H9 (cell line): ENCODE data around the gene PRKAG2. TPM values are rescaled to one million over a fixed set of nuclear protein-coding genes. Genes with fewer than 3 reads are reported as not detected.

Source experiments
- DNase-seq: peaks from one replicate; pipeline ENCODE4 v3.0.0-alpha.2; 2017
- H2AFZ ChIP-seq: one replicate; pipeline ENCODE4 v1.6.1; 2013; ENCODE audit warnings: mild to moderate bottlenecking, low read length, control low read depth, moderate library complexity
- H2AK5ac ChIP-seq: 2 replicates; pipeline ENCODE4 v1.6.1; 2013; ENCODE audit warnings: low read length, control low read depth, mixed read lengths; ENCODE audit not compliant: insufficient read length
- H2BK120ac ChIP-seq: one replicate; pipeline ENCODE4 v1.6.1; 2013; ENCODE audit warnings: low read depth, mild to moderate bottlenecking, low read length, control low read depth, inconsistent platforms; ENCODE audit not compliant: poor library complexity, severe bottlenecking
- H2BK12ac ChIP-seq: 2 replicates; pipeline ENCODE4 v1.6.1; 2013; ENCODE audit warnings: low read length, control low read depth, mixed read lengths, low read depth; ENCODE audit not compliant: insufficient read length
- H2BK15ac ChIP-seq: 2 replicates; pipeline ENCODE4 v1.6.1; 2013; ENCODE audit warnings: low read depth, low read length, control low read depth
- H2BK20ac ChIP-seq: one replicate; pipeline ENCODE4 v1.6.1; 2013; ENCODE audit warnings: low read depth, mild to moderate bottlenecking, low read length, control low read depth, inconsistent platforms; ENCODE audit not compliant: poor library complexity, severe bottlenecking
- H2BK5ac ChIP-seq: 2 replicates; pipeline ENCODE4 v1.6.1; 2013; ENCODE audit warnings: low read length, control low read depth, mixed read lengths; ENCODE audit not compliant: insufficient read length
- H3K14ac ChIP-seq: 2 replicates; pipeline ENCODE4 v1.6.1; 2013; ENCODE audit warnings: low read length, control low read depth; ENCODE audit not compliant: insufficient read depth
- H3K18ac ChIP-seq: 2 replicates; pipeline ENCODE4 v1.6.1; 2013; ENCODE audit warnings: low read depth, mild to moderate bottlenecking, mixed read lengths, low read length, control low read depth; ENCODE audit not compliant: insufficient read length
- H3K23ac ChIP-seq: 2 replicates; pipeline ENCODE4 v1.6.1; 2013; ENCODE audit warnings: low read length, control low read depth, mixed read lengths, low read depth; ENCODE audit not compliant: insufficient read length
- H3K23me2 ChIP-seq: 2 replicates; pipeline ENCODE4 v1.6.1; 2013; ENCODE audit warnings: low read depth, mild to moderate bottlenecking, mixed read lengths, low read length, control low read depth; ENCODE audit not compliant: insufficient read length, poor library complexity, severe bottlenecking
- H3K27ac ChIP-seq: 2 replicates; pipeline ENCODE4 v1.5.1; 2013; ENCODE audit warnings: low read length, control low read depth, mixed read lengths, low read depth; ENCODE audit not compliant: insufficient read length
- H3K27me3 ChIP-seq: 2 replicates; pipeline ENCODE4 v1.6.1; 2013; ENCODE audit warnings: low read length, control low read depth, inconsistent platforms; ENCODE audit not compliant: insufficient read depth
- H3K4ac ChIP-seq: 2 replicates; pipeline ENCODE4 v1.6.1; 2013; ENCODE audit warnings: low read depth, mild to moderate bottlenecking, control low read depth, inconsistent platforms, low read length, moderate library complexity
- H3K4me1 ChIP-seq: 2 replicates; pipeline ENCODE4 v1.6.1; 2013; ENCODE audit warnings: low read length, control low read depth, inconsistent platforms; ENCODE audit not compliant: insufficient read depth
- H3K4me2 ChIP-seq: 2 replicates; pipeline ENCODE4 v1.6.1; 2013; ENCODE audit warnings: low read length, control low read depth, mixed read lengths; ENCODE audit not compliant: insufficient read length, insufficient read depth
- H3K56ac ChIP-seq: 2 replicates; pipeline ENCODE4 v1.6.1; 2013; ENCODE audit warnings: low read depth, mild to moderate bottlenecking, mixed read lengths, low read length, control low read depth; ENCODE audit not compliant: insufficient read length
- H3K79me1 ChIP-seq: 2 replicates; pipeline ENCODE4 v1.6.1; 2013; ENCODE audit warnings: low read depth, mild to moderate bottlenecking, moderate library complexity, low read length, control low read depth, inconsistent platforms; ENCODE audit not compliant: insufficient read depth, poor library complexity, severe bottlenecking
- H3K79me2 ChIP-seq: 2 replicates; pipeline ENCODE4 v1.6.1; 2013; ENCODE audit warnings: low read length, control low read depth, inconsistent platforms; ENCODE audit not compliant: insufficient read depth
- H3K9ac ChIP-seq: 2 replicates; pipeline ENCODE4 v1.6.1; 2013; ENCODE audit warnings: low read length, control low read depth, mixed read lengths; ENCODE audit not compliant: insufficient read length; ENCODE audit errors: extremely low read depth
- H3K9me3 ChIP-seq: one replicate; pipeline ENCODE4 v1.6.1; 2013; ENCODE audit warnings: low read depth, low read length, inconsistent platforms; ENCODE audit not compliant: control insufficient read depth
- H3T11ph ChIP-seq: one replicate; pipeline ENCODE4 v1.6.1; 2013; ENCODE audit warnings: mild to moderate bottlenecking, low read length, control low read depth, inconsistent platforms
- H4K20me1 ChIP-seq: one replicate; pipeline ENCODE4 v1.6.1; 2013; ENCODE audit not compliant: control insufficient read depth, insufficient read length, insufficient read depth
- H4K5ac ChIP-seq: 2 replicates; pipeline ENCODE4 v1.6.1; 2013; ENCODE audit warnings: low read depth, mild to moderate bottlenecking, mixed read lengths, low read length, control low read depth; ENCODE audit not compliant: insufficient read length
- H4K8ac ChIP-seq: replicated peaks from 2 replicates; pipeline ENCODE4 v1.6.1; 2013; ENCODE audit warnings: low read length, control low read depth, mixed read lengths, low read depth; ENCODE audit not compliant: insufficient read length
- H4K91ac ChIP-seq: 2 replicates; pipeline ENCODE4 v1.6.1; 2013; ENCODE audit warnings: low read depth, mild to moderate bottlenecking, moderate library complexity, mixed read lengths, low read length, control low read depth; ENCODE audit not compliant: insufficient read length
- H3K27ac Mint-ChIP-seq, 3 experiments: 2 replicates in 2 of 3; 3 replicates in 1 of 3; pipeline ENCODE4 v1.8.0; 2020 to 2021; ENCODE audit warnings: mixed read lengths in 3 of 3, mild to moderate bottlenecking in 1 of 3, moderate library complexity in 1 of 3
- H3K27me3 Mint-ChIP-seq: 2 replicates; pipeline ENCODE4 v1.8.0; 2021; ENCODE audit warnings: low read depth, mild to moderate bottlenecking, moderate library complexity, mixed read lengths
- H3K36me3 Mint-ChIP-seq, 3 experiments: 2 replicates in 2 of 3; 3 replicates in 1 of 3; pipeline ENCODE4 v1.8.0; 2020 to 2021; ENCODE audit warnings: low read depth in 3 of 3, mixed read lengths in 3 of 3; ENCODE audit not compliant: insufficient read depth in 1 of 3
- H3K4me1 Mint-ChIP-seq, 2 experiments: 2 replicates each; pipeline ENCODE4 v1.8.0; 2020; ENCODE audit warnings: mixed read lengths in 2 of 2
- H3K4me3 Mint-ChIP-seq, 2 experiments: 2 replicates in 1 of 2; 3 replicates in 1 of 2; pipeline ENCODE4 v1.8.0; 2020 to 2021; ENCODE audit warnings: mild to moderate bottlenecking in 2 of 2, mixed read lengths in 2 of 2, moderate library complexity in 1 of 2
- H3K9me3 Mint-ChIP-seq, 2 experiments: 2 replicates in 1 of 2; 3 replicates in 1 of 2; pipeline ENCODE4 v1.8.0; 2020; ENCODE audit warnings: mild to moderate bottlenecking in 2 of 2, mixed read lengths in 2 of 2, moderate library complexity in 1 of 2
- WGBS: extraction: QIAGEN DNeasy Blood & Tissue Kit; methylation state at CpG from one replicate; pipeline ENCODE4 v1.1.7; 2013; ENCODE audit warnings: missing lambda C conversion rate, low lambda C conversion rate, mixed read lengths; ENCODE audit not compliant: insufficient read length; ENCODE audit errors: extremely low coverage; 5-methylcytosine and 5-hydroxymethylcytosine counted together
- total RNA-seq: library from RNA; stranded (reverse); gene quantifications from 2 replicates; pipeline ENCODE4 v1.2.1, GENCODE V29; 2021
- TF ChIP-seq, protein P1 (sequence below): fragments of 200-600 bp; sonication (generic); conservative IDR thresholded peaks from 3 replicates; pipeline ENCODE4 v1.8.0; 2021; ENCODE audit warnings: antibody characterized with exemption, mild to moderate bottlenecking

The PRKAG2 gene
- total RNA-seq, 1 experiment from 2014 or later = 11.8 TPM

DNA sequence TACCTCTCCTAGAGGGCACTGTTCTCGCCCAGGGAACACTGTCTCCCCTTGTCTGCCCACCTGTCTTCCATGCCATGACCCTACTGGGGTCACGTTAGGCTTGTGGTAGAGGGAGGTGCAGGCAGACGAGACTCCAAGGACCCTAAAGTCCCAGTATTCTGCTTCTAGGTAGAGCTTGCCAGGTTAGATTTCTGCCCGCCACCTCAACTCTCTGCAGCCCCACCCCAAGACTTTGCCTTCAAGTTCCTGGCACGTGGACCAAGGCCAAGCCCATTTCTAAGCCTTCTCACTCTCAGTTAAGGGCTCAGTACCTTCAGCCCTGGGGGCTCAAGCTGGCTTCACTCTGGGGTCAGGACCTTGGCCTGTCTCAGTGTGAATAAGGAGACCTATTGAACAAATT is 16.1 kb downstream of the PRKAG2 start:
- Histone ChIP-seq H3K18ac (no peak overlapping the region), H2BK15ac (no peak overlapping the region), H2BK120ac (no peak overlapping the region), H4K5ac (no peak overlapping the region), H4K91ac (no peak overlapping the region), H3K4me1 (no peaks in the 10 kb centered on the region), H2BK5ac (no peak overlapping the region), H4K8ac (no peak overlapping the region), H3K27ac (no peak overlapping the region), H3K23me2 (no peaks in the 10 kb centered on the region), H3K9me3 (no peaks in the 10 kb centered on the region), H3K4me2 (no peak overlapping the region), H3K23ac (no peak overlapping the region), H3K79me2 (no peaks in the 10 kb centered on the region), H2BK12ac (no peak overlapping the region), H4K20me1 (no peaks in the 10 kb centered on the region), H3T11ph (no peak overlapping the region), H2AK5ac (no peak overlapping the region), H3K56ac (no peak overlapping the region), H2AFZ (no peak overlapping the region), H3K79me1 (no peaks in the 10 kb centered on the region), H3K4ac (no peak overlapping the region), H3K14ac (no peak overlapping the region), H3K27me3 (no peaks in the 10 kb centered on the region), H2BK20ac (no peak overlapping the region), H3K9ac (no peak overlapping the region)
- H3K9me3 Mint-ChIP-seq = no peaks in the 10 kb centered on the region
- no CpG with 5 or more reads among the region's 5 CpGs for WGBS
- no peak overlapping the region for H3K27ac Mint-ChIP-seq
- no peak for DNase-seq
- no peaks in the 10 kb centered on the region; the same call in 1 of the 2 replicates for H3K27me3 Mint-ChIP-seq
- TF ChIP-seq, protein P1, sequence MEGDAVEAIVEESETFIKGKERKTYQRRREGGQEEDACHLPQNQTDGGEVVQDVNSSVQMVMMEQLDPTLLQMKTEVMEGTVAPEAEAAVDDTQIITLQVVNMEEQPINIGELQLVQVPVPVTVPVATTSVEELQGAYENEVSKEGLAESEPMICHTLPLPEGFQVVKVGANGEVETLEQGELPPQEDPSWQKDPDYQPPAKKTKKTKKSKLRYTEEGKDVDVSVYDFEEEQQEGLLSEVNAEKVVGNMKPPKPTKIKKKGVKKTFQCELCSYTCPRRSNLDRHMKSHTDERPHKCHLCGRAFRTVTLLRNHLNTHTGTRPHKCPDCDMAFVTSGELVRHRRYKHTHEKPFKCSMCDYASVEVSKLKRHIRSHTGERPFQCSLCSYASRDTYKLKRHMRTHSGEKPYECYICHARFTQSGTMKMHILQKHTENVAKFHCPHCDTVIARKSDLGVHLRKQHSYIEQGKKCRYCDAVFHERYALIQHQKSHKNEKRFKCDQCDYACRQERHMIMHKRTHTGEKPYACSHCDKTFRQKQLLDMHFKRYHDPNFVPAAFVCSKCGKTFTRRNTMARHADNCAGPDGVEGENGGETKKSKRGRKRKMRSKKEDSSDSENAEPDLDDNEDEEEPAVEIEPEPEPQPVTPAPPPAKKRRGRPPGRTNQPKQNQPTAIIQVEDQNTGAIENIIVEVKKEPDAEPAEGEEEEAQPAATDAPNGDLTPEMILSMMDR = no peak
- H3K4me1 Mint-ChIP-seq = peaks cover 0 to 6% of the 10 kb centered on the region in 2 experiments; a peak in 2 of 4 replicates
- H3K36me3 Mint-ChIP-seq = no peaks in the 10 kb centered on the region
- H3K4me3 Mint-ChIP-seq = no peak overlapping the region
